Skeletal muscle tissue (tissue), 4 donors: Measurements from ENCODE around the gene LMF1. TPM values are rescaled to one million over a fixed set of nuclear protein-coding genes. Genes with fewer than 3 reads are reported as not detected.
"Not testable (repeated sequence)": the region's sequence is repeated elsewhere in the genome, so short reads cannot be mapped to it uniquely, and the experiment has no call there.

Experiments
- H3K27ac ChIP-seq: one replicate; pipeline ENCODE4 v1.7.0; 2013; ENCODE audit warnings: mild to moderate bottlenecking, low read depth, low read length, inconsistent platforms
- H3K27me3 ChIP-seq, 3 donors: one replicate each; pipeline ENCODE4 v1.7.0; 2013; ENCODE audit warnings: low read length in 3 of 3; ENCODE audit not compliant: control insufficient read depth in 3 of 3, insufficient read depth in 3 of 3
- H3K36me3 ChIP-seq, 3 donors: one replicate each; pipeline ENCODE4 v1.7.0; 2013; ENCODE audit warnings: low read length in 3 of 3; ENCODE audit not compliant: control insufficient read depth in 3 of 3, insufficient read depth in 3 of 3
- H3K4me1 ChIP-seq, 3 donors: one replicate each; pipeline ENCODE4 v1.7.0; 2013; ENCODE audit warnings: low read length in 3 of 3, mild to moderate bottlenecking in 3 of 3; ENCODE audit not compliant: control insufficient read depth in 3 of 3, insufficient read depth in 3 of 3
- H3K4me3 ChIP-seq, 3 donors: one replicate each; pipeline ENCODE4 v1.7.0; 2013; ENCODE audit warnings: low read length in 3 of 3
- H3K9ac ChIP-seq, 3 donors: one replicate each; pipeline ENCODE4 v1.7.0; 2013; ENCODE audit warnings: low read length in 3 of 3, mild to moderate bottlenecking in 3 of 3, moderate library complexity in 2 of 3, low read depth in 1 of 3
- H3K9me3 ChIP-seq, 3 donors: one replicate each; pipeline ENCODE4 v1.7.0; 2013; ENCODE audit warnings: low read length in 3 of 3; ENCODE audit not compliant: control insufficient read depth in 3 of 3
- total RNA-seq: library from RNA; depleted of rRNA; stranded (reverse); fragments of >200 nt; gene quantifications from one replicate; pipeline ENCODE4 v1.2.3, GENCODE V29; 2014
- donor health status: Osteomylitis.

The LMF1 gene
- total RNA-seq, 1 donor from 2014 or later: 6.8 TPM

- H3K36me3 ChIP-seq: no peaks in the 10 kb centered on the region
- no peaks in the 10 kb centered on the region for H3K4me1 ChIP-seq
- no peaks in the 10 kb centered on the region for H3K9me3 ChIP-seq
- H3K27ac ChIP-seq: no peak overlapping the region
- H3K9ac ChIP-seq: no peak overlapping the region
- H3K27me3 ChIP-seq: peaks cover 13 to 47% (median 41%) of the 10 kb centered on the region in 3 donors
- H3K4me3 ChIP-seq: no peak overlapping the region
Observed at GRCh38 chr16:844638-845350, 126.0 kb downstream of the LMF1 start.

DNA sequence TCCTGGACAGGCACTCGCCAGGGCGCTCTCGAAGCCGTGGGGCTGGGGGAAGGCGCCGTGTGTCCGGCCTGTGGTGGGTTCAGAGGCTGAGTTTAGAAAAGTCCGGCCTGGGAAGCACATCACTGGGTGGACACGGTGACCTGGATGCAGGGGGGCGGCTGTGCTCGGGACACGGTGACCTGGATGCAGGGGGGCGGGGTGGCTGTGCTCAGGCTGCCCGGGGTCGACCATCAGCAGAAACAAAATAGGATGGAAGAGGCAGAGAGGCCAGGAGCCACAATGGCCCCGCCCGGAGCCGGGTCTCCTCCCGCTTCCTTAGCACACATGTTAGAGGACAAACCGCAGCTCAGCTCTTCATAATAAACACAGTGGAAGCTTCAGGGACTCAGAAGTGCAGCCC lies 127.0 kb downstream of the LMF1 start:
- no peak overlapping the region for H3K4me3 ChIP-seq
- H3K4me1 ChIP-seq: no peaks in the 10 kb centered on the region
- H3K9ac ChIP-seq: no peak overlapping the region
- H3K9me3 ChIP-seq: no peaks in the 10 kb centered on the region
- H3K27ac ChIP-seq: no peak overlapping the region
- H3K27me3 ChIP-seq: peaks cover 22 to 51% (median 50%) of the 10 kb centered on the region in 3 donors
- H3K36me3 ChIP-seq: no peaks in the 10 kb centered on the region

DNA sequence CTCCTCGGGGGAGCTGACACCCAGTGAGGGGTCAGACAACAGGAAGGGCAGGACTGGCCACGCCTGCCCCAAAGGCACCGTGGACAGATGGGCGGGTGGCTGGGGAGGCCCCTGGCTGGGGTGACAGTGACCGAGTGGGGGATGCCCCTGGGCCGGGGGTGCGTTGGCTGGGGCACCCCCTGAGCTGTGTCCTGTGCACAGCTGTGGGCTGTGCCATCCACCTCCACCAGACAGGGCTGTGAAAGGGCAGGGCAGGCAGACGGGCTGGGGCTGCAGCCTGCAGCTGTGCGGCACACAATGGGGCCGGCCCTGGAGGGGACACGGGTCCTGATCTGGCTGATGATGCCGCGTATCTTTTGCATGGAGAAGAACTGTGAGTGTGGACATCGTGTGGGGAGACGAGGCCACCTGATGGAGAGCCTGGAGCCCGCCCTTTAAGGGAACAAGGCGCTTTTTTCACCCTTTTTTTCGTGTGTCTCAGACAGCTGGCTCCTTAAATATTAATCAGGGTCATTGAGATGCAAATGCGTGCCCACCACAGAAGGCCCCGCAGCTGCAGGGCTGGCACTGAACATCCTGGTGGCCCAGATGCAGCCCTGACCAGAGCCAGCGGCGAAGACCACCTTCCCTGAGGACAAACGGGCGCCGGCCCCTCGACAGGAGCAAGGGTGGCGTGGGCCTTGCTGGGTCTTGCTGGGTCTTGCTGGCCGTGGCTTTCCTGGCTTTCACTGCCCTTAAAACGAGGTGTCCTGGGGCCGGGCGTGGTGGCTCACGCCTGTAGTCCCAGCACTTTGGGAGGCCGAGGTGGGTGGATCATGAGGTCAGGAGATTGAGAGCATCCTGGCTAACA lies 127.8 kb downstream of the LMF1 start:
- no peak overlapping the region for H3K27ac ChIP-seq
- H3K9ac ChIP-seq: no peak overlapping the region
- peaks cover 23 to 49% (median 42%) of the 10 kb centered on the region in 3 donors for H3K27me3 ChIP-seq
- H3K36me3 ChIP-seq: no peaks in the 10 kb centered on the region
- H3K4me3 ChIP-seq: no peak overlapping the region
- H3K9me3 ChIP-seq: no peaks in the 10 kb centered on the region
- H3K4me1 ChIP-seq: no peaks in the 10 kb centered on the region

DNA sequence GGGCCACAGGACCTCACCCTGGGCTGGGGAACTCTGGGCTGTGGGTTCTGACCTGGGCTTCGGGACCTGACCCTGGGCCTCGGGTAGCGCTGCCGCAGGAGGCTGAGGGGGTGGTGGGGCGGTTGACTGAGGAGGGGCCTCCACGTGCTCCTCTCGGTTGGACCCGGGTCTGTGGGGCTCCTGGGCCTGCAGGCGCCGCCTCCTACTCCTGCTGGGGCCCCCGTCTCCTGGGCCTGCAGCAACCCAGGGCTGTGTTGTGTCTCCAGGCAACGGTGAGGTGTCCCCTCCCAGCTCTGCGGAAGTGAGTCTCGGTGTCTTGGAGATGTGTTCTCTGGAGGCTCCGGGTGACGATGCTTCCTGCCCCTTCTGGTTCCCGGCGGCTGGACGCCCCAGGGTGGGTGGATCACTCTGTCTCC lies 128.7 kb downstream of the LMF1 start:
- H3K27ac ChIP-seq: no peak overlapping the region
- no peak overlapping the region for H3K4me3 ChIP-seq
- no peaks in the 10 kb centered on the region for H3K4me1 ChIP-seq
- no peaks in the 10 kb centered on the region for H3K9me3 ChIP-seq
- H3K27me3 ChIP-seq: peaks cover 23 to 44% (median 40%) of the 10 kb centered on the region in 3 donors
- no peaks in the 10 kb centered on the region for H3K36me3 ChIP-seq
- no peak overlapping the region for H3K9ac ChIP-seq

GRCh38 chr16:841455-842060 lies 129.2 kb downstream of the LMF1 start:
- Histone ChIP-seq H3K4me3 (no peak overlapping the region), H3K27ac (no peak overlapping the region), H3K9me3 (no peaks in the 10 kb centered on the region), H3K4me1 (no peaks in the 10 kb centered on the region), H3K36me3 (no peaks in the 10 kb centered on the region), H3K9ac (no peak overlapping the region), H3K27me3 (peaks cover 23 to 44% (median 39%) of the 10 kb centered on the region in 3 donors)

- no peak overlapping the region for H3K9ac ChIP-seq
- no peaks in the 10 kb centered on the region for H3K36me3 ChIP-seq
- H3K4me1 ChIP-seq: no peaks in the 10 kb centered on the region
- no peak overlapping the region for H3K4me3 ChIP-seq
- no peak overlapping the region for H3K27ac ChIP-seq
- H3K9me3 ChIP-seq: peaks cover under 1 to 6% (median 4%) of the 10 kb centered on the region in 3 donors
- peaks cover 23 to 44% (median 39%) of the 10 kb centered on the region in 3 donors for H3K27me3 ChIP-seq
Observed at GRCh38 chr16:840561-841454, 130.0 kb downstream of the LMF1 start.

GRCh38 chr16:839643-840408 lies 131.0 kb downstream of the LMF1 start:
- H3K27ac ChIP-seq: no peak overlapping the region
- H3K36me3 ChIP-seq: no peaks in the 10 kb centered on the region
- peaks cover 20 to 44% (median 40%) of the 10 kb centered on the region in 3 donors for H3K27me3 ChIP-seq
- H3K9ac ChIP-seq: no peak overlapping the region
- H3K4me3 ChIP-seq: no peak overlapping the region
- no peaks in the 10 kb centered on the region for H3K4me1 ChIP-seq
- H3K9me3 ChIP-seq: peaks cover 4 to 13% (median 7%) of the 10 kb centered on the region in 3 donors

DNA sequence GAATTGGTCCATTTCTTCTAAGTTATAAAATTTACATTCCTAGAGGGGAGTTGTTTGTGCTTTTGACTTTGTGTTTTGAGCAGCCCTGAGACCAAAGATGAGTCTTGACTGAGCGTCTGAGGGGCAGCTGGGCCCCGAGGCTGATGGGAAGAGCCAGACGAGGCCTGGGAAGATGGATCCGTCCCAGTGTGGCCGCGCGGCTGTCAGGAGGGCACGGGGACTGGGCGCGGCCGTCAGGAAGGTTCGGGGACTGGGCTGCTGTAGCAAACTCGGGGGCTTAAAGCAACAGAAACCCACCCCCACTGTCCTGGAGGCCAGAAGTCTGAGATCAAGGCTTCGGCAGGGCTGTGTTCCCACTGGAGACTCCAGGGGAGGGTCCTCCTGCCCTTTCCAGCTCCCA lies 132.0 kb downstream of the LMF1 start:
- H3K4me3 ChIP-seq: no peak overlapping the region
- H3K9me3 ChIP-seq: peaks cover 4 to 15% (median 14%) of the 10 kb centered on the region in 3 donors
- H3K9ac ChIP-seq: no peak overlapping the region
- H3K27ac ChIP-seq: no peak overlapping the region
- H3K27me3 ChIP-seq: peaks cover 22 to 41% (median 34%) of the 10 kb centered on the region in 3 donors
- H3K36me3 ChIP-seq: no peaks in the 10 kb centered on the region
- no peaks in the 10 kb centered on the region for H3K4me1 ChIP-seq

DNA sequence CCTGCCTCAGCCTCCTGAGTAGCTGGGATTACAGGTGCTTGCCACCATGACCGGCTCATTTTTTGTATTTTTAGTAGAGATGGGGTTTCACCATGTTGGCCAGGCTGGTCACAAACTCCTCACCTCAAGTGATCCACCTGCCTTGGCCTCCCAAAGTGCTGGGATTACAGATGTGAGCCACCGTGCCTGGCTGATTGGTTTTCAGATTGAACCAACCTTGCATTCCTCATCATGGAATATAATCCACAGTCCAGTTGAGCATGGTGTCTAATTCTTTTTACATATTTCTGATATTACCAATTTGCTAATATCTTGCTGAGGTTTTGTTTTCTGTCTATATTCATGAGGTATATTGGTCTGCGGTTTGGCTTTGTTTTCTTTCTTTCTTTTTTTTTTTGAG lies 134.0 kb downstream of the LMF1 start:
- H3K27me3 ChIP-seq: peaks cover 24 to 43% (median 34%) of the 10 kb centered on the region in 3 donors
- not testable (repeated sequence) for H3K4me1 ChIP-seq, H3K9ac ChIP-seq, H3K27ac ChIP-seq, H3K36me3 ChIP-seq, H3K4me3 ChIP-seq
- H3K9me3 ChIP-seq: peaks cover 4 to 15% (median 15%) of the 10 kb centered on the region in 3 donors
